ENCODE results near the gene DNHD1. TPM values are rescaled to one million over a fixed set of nuclear protein-coding genes. Genes with fewer than 3 reads are reported as not detected.

Gene DNHD1
- total and polyA plus RNA-seq, 2 of the 13 experiments (the other 11 are each of a cell fraction or from before 2014, with no cell fraction given), result 2.7 to 9.3 TPM

- ATAC-seq (no peak), DNase-seq (ENCODE audit: low spot score) (no peak), FAIRE-seq (no peak)
- no peak overlapping the region for H2AFZ ChIP-seq (ENCODE audit: low read length)
- BruUV-seq (replicated peaks), result no TSS peak
- no peaks in the 10 kb centered on the region for H3K4me1 ChIP-seq (ENCODE audit: insufficient read depth, low read length)
- H3K9me3 ChIP-seq (ENCODE audit: low read length), result no peaks in the 10 kb centered on the region
- intact Hi-C loops (cut with micrococcal nuclease; ENCODE audit: unreplicated experiment) (no loop called here), in situ Hi-C loops (cut with HindIII; ENCODE audit: extremely low pct_ligation_motif_present, low pct_unique_long_range_greater_than_20kb) (no loop called here)
- no peaks in the 10 kb centered on the region for H3K36me3 ChIP-seq (replicated peaks in 1 of 2; ENCODE audit: control insufficient read depth in 1 of 2, insufficient read depth in 2 of 2, low read length in 2 of 2)
- no peaks in the 10 kb centered on the region for H3K27me3 ChIP-seq (ENCODE audit: control insufficient read depth in 1 of 2, insufficient read depth in 2 of 2, low read length in 2 of 2)
- ChIA-PET CTCF (ENCODE audit: low intra/inter-chr PET ratio, low total read pairs) (no interaction called here), POLR2A (no interaction called here)
- 81% methylated on average over 7 of the region's 13 CpGs for WGBS (ENCODE audit: low lambda C conversion rate)
- H3K9ac ChIP-seq (ENCODE audit: insufficient read depth, low read depth, low read length), result no peak overlapping the region
- TF ChIP-seq ZBTB25 (CRISPR knock-in tag; IDR thresholded peaks at IDR 0.05) (no peak), ESRRA (CRISPR knock-in tag; IDR thresholded peaks at IDR 0.05; ENCODE audit: low read depth) (no peak), RFX5 (IDR thresholded peaks at IDR 0.05; ENCODE audit: low read depth, low read length) (no peak), MAX (IDR thresholded peaks at IDR 0.05) (no peak), ZFP1 (CRISPR knock-in tag; IDR thresholded peaks at IDR 0.05) (no peak), ZNF331 (CRISPR knock-in tag; IDR thresholded peaks at IDR 0.05) (no peak), ZNF570 (CRISPR knock-in tag; IDR thresholded peaks at IDR 0.05; ENCODE audit: borderline replicate concordance) (no peak), ZNF335 (CRISPR knock-in tag; IDR thresholded peaks at IDR 0.05) (no peak), TGIF2 (CRISPR knock-in tag; IDR thresholded peaks at IDR 0.05) (no peak), ZBTB2 (CRISPR knock-in tag; IDR thresholded peaks at IDR 0.05; ENCODE audit: low read depth) (no peak), ATRX (CRISPR knock-in tag; IDR thresholded peaks at IDR 0.05; ENCODE audit: borderline replicate concordance) (no peak), NRL (CRISPR knock-in tag; IDR thresholded peaks at IDR 0.05; ENCODE audit: borderline replicate concordance) (no peak)
- no peaks in the 10 kb centered on the region for H3K79me2 ChIP-seq (ENCODE audit: insufficient read depth, low read length)
- no peaks in the 10 kb centered on the region for H4K20me1 ChIP-seq (ENCODE audit: insufficient read depth, low read length)
- no peak overlapping the region for H3K4me2 ChIP-seq (ENCODE audit: low read depth, low read length)
- H3K27ac ChIP-seq (ENCODE audit: extremely low read length, insufficient read depth, low read length), result no peak overlapping the region
- no peak overlapping the region for H3K4me3 ChIP-seq (replicated peaks in 1 of 3; ENCODE audit: insufficient read depth in 1 of 3, low read depth in 2 of 3, low read length in 3 of 3)
Measured at GRCh38 chr11:6566704-6567370, 69.8 kb downstream of the DNHD1 start.

All from HepG2 (cell line).